HG03439 (cell line): ENCODE results near the gene COL1A2.

Experiments used
- ATAC-seq: cut with Tn5 transposase; IDR thresholded peaks from one replicate; pipeline ENCODE4 v1.9.1; 2021; ENCODE audit warnings: mild to moderate bottlenecking, moderate library complexity; ENCODE audit not compliant: unreplicated experiment

COL1A2 gene

DNA sequence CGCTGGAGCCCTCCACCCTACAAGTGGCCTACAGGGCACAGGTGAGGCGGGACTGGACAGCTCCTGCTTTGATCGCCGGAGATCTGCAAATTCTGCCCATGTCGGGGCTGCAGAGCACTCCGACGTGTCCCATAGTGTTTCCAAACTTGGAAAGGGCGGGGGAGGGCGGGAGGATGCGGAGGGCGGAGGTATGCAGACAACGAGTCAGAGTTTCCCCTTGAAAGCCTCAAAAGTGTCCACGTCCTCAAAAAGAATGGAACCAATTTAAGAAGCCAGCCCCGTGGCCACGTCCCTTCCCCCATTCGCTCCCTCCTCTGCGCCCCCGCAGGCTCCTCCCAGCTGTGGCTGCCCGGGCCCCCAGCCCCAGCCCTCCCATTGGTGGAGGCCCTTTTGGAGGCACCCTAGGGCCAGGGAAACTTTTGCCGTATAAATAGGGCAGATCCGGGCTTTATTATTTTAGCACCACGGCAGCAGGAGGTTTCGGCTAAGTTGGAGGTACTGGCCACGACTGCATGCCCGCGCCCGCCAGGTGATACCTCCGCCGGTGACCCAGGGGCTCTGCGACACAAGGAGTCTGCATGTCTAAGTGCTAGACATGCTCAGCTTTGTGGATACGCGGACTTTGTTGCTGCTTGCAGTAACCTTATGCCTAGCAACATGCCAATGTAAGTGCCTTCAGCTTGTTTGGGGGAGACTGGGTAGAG, at the start of gene COL1A2:
Gene COL1A2, plus strand, starts transcription at position 459 of the 704 bp plus-strand sequence. Its CDS starts 137 bp downstream, at position 596.
- ATAC-seq = no peak

- no peak for ATAC-seq
These were observed 48.8 kb upstream of the COL1A2 start for GRCh38 chr7:94345907-94346306.

GRCh38 chr7:94348142-94348541, 46.6 kb upstream of the COL1A2 start:
- no peak for ATAC-seq

DNA sequence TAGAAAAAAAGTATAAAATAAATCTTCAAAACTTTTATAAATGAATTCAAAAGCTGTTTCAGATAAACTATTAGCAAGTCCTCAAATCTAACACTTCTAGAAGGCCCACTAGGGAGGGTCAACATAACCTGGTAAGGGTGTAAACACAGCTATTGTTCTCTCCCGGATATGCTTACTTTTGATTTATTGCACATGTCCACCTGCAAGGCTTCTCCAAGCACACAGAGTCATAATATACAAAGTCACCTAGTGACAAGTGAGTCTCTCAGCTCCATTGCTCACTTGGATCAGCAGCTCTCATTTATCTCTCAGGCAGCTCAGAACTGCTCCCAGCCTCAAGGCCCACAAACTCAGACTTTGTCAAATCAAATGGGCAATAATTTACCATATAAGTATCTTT, 44.0 kb upstream of the COL1A2 start:
- ATAC-seq = no peak

- no peak for ATAC-seq
These were observed 43.0 kb upstream of the COL1A2 start for GRCh38 chr7:94351703-94352102.

DNA sequence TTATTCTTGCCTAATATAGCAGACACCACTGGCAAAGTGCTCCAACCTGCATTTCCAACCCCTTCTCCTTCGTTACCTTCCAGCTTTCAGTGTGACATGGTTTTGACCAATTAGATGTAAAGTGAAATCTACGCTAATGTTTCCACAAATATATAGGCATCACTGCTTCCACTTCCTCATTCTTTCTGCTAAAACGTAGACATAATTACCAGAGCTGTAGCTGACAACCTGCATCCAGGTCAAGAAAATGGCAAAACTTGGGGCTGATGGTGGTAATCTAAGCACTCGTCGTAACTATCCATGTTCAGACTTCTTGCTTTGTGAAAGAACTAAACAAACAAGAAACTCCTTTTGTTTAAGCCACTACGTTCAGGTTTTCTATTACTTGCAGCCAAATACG, 41.8 kb upstream of the COL1A2 start:
- no peak for ATAC-seq

DNA sequence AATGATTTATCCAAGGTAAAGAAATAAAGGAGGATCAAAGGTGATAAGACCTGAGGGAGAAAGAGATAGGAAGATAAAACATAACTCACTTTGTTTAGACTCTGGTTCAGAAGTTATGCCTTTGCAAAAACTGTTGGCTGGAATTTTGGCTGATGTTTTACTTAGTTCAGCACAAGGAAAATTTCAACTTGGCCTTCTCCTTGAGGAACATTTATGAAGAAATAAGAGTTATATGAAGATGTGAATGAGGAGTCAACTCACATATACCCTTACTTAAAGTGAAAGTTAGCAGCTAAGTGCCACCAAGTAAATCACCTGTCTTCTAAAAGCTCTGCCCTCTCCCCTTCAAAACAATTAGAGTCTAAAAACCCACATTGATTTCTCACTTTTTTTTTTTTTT, 39.7 kb upstream of the COL1A2 start:
- ATAC-seq = no peak

DNA sequence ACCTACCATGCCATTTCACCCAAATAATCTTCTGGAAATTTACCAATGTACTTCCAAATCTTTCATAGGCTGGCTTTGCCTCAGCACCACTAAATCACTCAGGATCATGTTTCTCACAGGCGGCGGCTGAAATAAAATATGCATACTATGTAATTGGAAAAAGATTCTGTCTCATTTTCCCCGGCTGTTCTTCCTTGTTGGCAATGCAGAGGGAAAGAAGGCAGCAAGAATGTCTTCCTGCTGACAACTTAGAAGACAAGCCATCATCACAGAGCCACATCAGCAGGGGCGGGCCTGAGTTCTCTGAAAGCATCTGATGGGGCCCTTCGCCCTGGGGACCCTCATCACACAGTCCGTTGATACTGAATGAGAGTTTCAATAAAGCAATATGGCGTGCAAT, 39.2 kb upstream of the COL1A2 start:
- ATAC-seq = no peak

DNA sequence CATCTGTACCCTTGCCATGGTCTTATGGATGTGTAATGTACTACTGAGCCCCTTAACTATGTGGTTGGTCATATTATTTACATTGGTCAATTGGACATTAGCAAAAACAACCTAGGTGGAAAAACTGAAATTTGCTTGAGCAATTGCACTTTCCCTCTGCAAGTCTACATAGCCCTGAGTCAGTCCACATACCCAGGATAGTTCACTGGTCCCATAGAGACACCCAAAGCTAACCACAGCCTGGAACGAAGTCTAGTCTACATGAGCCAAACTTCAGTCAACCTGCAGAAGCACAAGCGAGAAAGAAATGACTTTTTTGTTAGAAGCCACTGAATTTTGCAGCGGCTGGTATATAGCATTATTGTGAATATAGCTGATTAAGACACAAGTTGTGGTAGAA, 37.6 kb upstream of the COL1A2 start:
- no peak for ATAC-seq

DNA sequence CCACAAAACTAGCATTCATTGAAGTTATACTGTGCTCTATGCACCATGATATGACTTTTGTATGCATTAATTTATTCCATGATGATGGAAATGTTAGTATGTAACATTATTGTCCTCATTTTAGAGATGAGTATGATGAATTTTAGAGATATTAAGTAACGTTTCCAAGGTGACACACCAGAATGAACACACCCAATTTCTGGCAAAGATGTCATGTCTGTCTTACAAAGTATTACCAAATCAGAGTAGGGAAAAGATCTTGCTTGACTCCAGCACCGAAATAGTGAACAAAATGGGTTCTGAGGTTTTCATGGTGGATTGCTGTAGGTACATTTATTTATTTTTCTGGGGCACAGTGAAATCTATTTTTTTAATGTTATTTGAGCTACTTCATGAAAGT, 33.8 kb upstream of the COL1A2 start:
- no peak for ATAC-seq

GRCh38 chr7:94362276-94362675, 32.4 kb upstream of the COL1A2 start:
- no peak for ATAC-seq

DNA sequence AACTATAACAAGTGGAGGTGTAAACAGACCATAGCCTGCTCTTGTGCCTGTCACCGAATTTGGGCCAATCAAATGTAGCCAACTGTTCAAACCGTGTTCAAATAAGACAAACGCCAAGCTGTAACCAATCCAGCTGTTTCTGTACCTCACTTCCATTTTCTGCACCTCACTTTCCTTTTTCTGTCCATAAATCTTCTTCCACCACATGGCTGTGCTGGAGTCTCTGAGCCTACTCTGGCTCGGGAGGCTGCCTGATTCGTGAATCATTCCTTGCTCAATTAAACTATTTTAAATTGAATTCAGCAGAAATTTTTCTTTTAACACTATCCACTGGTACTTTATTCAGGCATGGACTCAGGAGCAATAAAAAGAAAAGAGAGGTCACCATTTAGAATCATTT, 29.9 kb upstream of the COL1A2 start:
- no peak for ATAC-seq

DNA sequence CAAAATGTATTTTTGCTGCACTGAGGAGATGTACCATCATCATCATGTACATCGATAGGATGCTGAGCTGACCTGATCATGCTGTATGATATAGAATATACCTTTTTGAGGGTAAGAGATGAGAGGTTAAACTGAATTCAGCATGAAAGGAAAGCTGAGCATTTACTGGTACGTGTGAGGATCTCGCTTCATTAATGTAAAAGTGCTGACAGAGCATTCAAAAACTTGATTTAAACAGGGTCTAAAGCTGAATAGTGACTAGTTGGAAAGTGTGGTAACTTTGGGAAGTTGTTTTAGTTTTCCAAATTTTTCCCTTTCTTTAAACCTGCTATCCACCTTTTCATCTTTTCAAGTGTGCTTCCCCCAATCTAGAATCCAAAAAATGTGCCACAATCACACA, 28.5 kb upstream of the COL1A2 start:
- ATAC-seq = no peak

DNA sequence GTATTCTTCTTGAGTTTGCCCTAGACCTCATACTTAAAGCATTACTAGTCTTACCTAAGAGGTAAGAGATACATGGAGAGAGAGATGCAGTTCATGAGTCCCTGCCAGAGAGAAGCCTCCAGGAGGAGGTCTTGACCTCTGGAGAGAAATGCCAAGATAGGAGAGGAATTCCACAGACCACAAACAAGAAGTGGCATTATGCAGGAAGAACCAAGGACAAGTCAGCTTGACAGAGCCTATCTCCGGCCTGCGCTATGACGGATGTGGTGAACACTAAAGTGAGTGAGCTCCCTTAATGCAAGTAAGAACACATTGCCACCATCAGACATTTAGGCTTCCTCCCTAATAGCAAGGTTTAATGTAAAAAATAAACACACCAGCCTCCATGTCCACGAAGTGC, 27.9 kb upstream of the COL1A2 start:
- no peak for ATAC-seq

DNA sequence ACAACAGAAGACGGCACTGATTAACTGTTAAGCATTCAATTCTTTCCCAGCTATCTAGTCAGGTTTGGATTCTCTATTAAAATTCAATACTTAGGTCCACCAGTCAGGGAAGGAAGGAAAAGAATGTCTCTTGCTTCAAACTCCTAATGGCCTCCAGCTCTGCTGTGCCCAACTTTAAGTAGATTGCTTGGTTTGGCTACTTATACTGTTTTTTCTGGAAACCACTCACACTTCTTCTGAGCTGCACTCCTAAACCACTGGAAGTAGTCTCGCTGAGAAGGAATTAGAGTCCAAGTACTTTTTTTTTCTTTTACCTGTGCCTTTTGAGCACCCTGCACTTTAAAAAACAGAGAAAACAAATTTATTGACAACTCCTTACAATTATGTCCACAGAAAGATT, 26.7 kb upstream of the COL1A2 start:
- ATAC-seq = no peak

- no peak for ATAC-seq
These were observed 26.3 kb upstream of the COL1A2 start for GRCh38 chr7:94368371-94368791.

DNA sequence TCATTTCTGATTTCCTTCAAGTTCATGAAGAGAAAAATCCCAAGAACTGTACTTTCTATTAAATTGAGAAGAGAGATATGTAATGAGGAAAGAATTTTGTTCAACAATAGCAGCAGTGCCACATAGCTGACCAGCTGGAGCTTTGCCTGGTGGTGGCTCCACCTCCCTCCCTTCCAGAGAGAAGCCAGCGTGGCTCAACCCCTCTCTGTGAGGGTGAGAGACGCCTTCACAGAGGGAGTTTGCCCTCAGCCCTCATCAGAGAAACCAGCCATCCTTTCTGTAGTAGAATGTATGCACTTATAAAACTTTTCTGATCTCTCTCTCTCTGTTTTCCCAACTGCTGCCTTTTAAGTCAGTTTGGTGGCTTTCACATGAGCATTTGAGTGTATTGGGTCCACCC, 20.5 kb upstream of the COL1A2 start:
- no peak for ATAC-seq

GRCh38 chr7:94374721-94375566, 19.8 kb upstream of the COL1A2 start:
- ATAC-seq = no peak

DNA sequence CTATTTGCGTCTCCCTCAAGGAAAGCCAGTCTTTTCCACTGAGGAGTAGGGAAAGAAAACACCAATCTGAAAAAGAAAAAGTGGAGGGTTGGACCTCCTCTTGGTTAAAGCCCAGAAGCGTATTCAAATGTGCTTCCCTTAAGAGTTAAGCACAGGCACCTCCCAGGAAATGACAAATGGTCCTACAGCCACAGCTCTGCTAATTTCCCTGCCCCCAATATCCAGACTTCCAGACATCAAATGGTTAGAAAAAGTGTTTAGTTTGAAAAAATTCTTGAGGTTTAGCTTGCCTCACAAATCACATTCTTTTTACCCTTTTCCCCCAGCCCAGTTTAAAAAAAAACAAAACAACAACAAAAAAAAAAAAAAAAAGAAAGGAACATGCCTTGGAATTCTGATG, 19.0 kb upstream of the COL1A2 start:
- ATAC-seq = no peak

GRCh38 chr7:94376281-94376680, 18.4 kb upstream of the COL1A2 start:
- no peak for ATAC-seq

DNA sequence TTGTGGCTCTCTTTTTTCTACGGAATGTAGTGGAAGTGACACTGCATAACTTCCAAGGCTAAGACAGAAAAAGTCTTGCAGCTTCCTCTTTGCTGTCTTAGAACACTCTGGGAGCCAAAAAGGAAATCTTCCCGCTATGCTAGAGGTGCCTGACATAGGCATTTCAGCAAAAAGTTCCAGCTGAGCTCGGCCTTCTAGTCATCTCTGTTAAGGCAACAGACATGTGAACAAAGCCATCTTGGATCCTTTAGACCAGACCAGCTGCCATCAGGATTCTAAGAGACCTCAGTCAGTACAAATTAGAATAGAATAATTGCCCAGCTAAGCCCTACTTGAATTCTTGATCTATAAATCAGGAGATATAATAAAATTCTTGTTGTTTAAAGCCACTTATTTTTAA, 16.3 kb upstream of the COL1A2 start:
- ATAC-seq = no peak

GRCh38 chr7:94380264-94380663, 14.4 kb upstream of the COL1A2 start:
- no peak for ATAC-seq
